Activated CD4-positive, alpha-beta T cell treated with anti-CD3 and anti-CD28 coated beads, Interleukin-2, amount 50 U/mL, for 4 hours (primary cell): ENCODE data around the gene ALX3.
"Not testable (repeated sequence)": the region's sequence is repeated elsewhere in the genome, so short reads cannot be mapped to it uniquely, and the experiment has no call there.

Experiments used
- DNase-seq, 2 experiments: peaks; one replicate each; pipeline ENCODE4 v3.0.0-alpha.2; 2020

Gene ALX3

GRCh38 chr1:110038271-110038670, 32.2 kb downstream of the ALX3 start:
- no peak for DNase-seq

GRCh38 chr1:110035236-110035752, 35.2 kb downstream of the ALX3 start:
- no peak for DNase-seq

GRCh38 chr1:110034451-110035235, 35.8 kb downstream of the ALX3 start, which contains the start of gene STRIP1:
STRIP1 (plus strand) TSS chr1:110034624; CDS start chr1:110034638, 14 bp downstream.
- DNase-seq, result peak; percentile 90

GRCh38 chr1:110034040-110034450, 36.4 kb downstream of the ALX3 start:
- no peak for DNase-seq

- no peak for DNase-seq
Measured at GRCh38 chr1:110033421-110033820, 37.1 kb downstream of the ALX3 start.

GRCh38 chr1:110032327-110032726, 38.1 kb downstream of the ALX3 start:
- DNase-seq, result no peak

- DNase-seq, result not testable (repeated sequence)
Measured at GRCh38 chr1:110030687-110031086, 39.8 kb downstream of the ALX3 start.

GRCh38 chr1:110024613-110025012, 45.9 kb downstream of the ALX3 start:
- DNase-seq, result no peak

- DNase-seq, result no peak
Measured at GRCh38 chr1:110021285-110021684, 49.2 kb downstream of the ALX3 start.

GRCh38 chr1:110019770-110020169, 50.7 kb downstream of the ALX3 start:
- DNase-seq, result no peak

GRCh38 chr1:110018396-110018795, 52.1 kb downstream of the ALX3 start:
- DNase-seq, result no peak

- DNase-seq, result no peak
Measured at GRCh38 chr1:110017792-110018191, 52.7 kb downstream of the ALX3 start.

GRCh38 chr1:110012100-110012780, 58.2 kb downstream of the ALX3 start:
- DNase-seq, result no peak

GRCh38 chr1:110011527-110012041, 58.9 kb downstream of the ALX3 start:
- DNase-seq, result peak in 1 of 2 experiments; percentile 9
